Chondrocyte (in vitro differentiated cells): Measurements from ENCODE around the gene PDE4D. TPM values are rescaled to one million over a fixed set of nuclear protein-coding genes. Genes with fewer than 3 reads are reported as not detected.

ENCODE experiments used
- DNase-seq: peaks from one replicate; pipeline ENCODE4 v3.0.0; 2021; ENCODE audit warnings: mixed read lengths, low spot score
- H3K27ac Mint-ChIP-seq: one replicate; pipeline ENCODE4 v1.8.0; 2021; ENCODE audit warnings: mild to moderate bottlenecking, moderate library complexity, mixed read lengths; ENCODE audit not compliant: unreplicated experiment
- H3K27me3 Mint-ChIP-seq: 2 replicates; pipeline ENCODE4 v1.8.0; 2021; ENCODE audit warnings: low read depth, mixed read lengths
- H3K36me3 Mint-ChIP-seq: 2 replicates; pipeline ENCODE4 v1.8.0; 2021; ENCODE audit warnings: low read depth, mixed read lengths
- H3K4me1 Mint-ChIP-seq: 2 replicates; pipeline ENCODE4 v1.8.0; 2021; ENCODE audit warnings: low read depth, mild to moderate bottlenecking, mixed read lengths
- H3K4me3 Mint-ChIP-seq: one replicate; pipeline ENCODE4 v1.8.0; 2021; ENCODE audit warnings: mild to moderate bottlenecking, moderate library complexity, mixed read lengths; ENCODE audit not compliant: unreplicated experiment
- H3K9me3 Mint-ChIP-seq: 2 replicates; pipeline ENCODE4 v1.8.0; 2021; ENCODE audit warnings: low read depth, mixed read lengths
- total RNA-seq: library from RNA; stranded (reverse); gene quantifications from 3 replicates; pipeline ENCODE4 v1.2.1, GENCODE V29; 2021
- TF ChIP-seq, protein P1 (sequence below): fragments of 200-600 bp; sonication (generic); IDR thresholded peaks from 2 replicates; pipeline ENCODE4 v1.5.0; 2021; ENCODE audit warnings: antibody characterized with exemption, mild to moderate bottlenecking, moderate library complexity

PDE4D gene
- total RNA-seq, 1 donor from 2014 or later = 21.1 TPM

DNA sequence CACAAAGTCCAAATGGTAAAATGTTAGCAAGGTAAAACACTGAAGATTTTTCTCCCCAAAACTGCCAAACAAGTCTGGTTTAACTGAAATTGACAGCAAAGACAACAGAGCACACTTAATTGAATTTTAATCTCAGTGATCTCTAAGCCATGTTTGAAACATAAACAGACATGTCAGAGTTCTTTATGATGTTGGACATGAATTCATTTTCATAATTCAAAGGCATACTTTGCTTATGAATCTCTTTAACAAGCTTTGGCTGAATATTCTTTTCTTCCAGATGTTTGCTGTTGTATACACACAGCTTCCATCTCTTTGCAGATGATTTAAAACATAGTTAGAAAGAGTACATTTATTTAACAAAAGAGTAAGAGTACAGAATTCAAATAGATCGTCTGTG lies 801.6 kb downstream of the PDE4D start:
- Mint-ChIP-seq H3K9me3 (no peaks in the 10 kb centered on the region), H3K27me3 (no peaks in the 10 kb centered on the region), H3K36me3 (peaks cover 2% of the 10 kb centered on the region), H3K27ac (no peak overlapping the region), H3K4me1 (no peaks in the 10 kb centered on the region), H3K4me3 (no peak overlapping the region)
- DNase-seq = no peak
- TF ChIP-seq, protein P1, sequence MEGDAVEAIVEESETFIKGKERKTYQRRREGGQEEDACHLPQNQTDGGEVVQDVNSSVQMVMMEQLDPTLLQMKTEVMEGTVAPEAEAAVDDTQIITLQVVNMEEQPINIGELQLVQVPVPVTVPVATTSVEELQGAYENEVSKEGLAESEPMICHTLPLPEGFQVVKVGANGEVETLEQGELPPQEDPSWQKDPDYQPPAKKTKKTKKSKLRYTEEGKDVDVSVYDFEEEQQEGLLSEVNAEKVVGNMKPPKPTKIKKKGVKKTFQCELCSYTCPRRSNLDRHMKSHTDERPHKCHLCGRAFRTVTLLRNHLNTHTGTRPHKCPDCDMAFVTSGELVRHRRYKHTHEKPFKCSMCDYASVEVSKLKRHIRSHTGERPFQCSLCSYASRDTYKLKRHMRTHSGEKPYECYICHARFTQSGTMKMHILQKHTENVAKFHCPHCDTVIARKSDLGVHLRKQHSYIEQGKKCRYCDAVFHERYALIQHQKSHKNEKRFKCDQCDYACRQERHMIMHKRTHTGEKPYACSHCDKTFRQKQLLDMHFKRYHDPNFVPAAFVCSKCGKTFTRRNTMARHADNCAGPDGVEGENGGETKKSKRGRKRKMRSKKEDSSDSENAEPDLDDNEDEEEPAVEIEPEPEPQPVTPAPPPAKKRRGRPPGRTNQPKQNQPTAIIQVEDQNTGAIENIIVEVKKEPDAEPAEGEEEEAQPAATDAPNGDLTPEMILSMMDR = no peak

DNA sequence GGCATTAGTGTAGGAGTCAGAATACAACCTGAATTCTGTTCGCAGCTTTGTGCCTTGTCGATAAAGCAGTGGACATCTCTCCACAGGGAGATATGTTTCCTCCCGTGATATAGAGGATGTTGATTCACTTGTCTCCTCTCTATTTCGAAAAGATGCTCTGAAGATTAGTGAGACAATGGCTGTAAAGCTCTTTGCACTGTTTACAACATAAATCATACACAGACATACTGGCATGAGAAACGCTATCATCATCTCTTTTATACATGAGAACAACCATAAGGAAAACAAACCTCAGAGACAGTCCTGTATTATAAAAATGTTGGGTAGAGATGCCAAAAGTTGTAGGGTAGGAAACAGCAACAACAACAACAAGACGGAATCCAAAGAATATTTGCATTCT lies 803.2 kb downstream of the PDE4D start:
- H3K4me1 Mint-ChIP-seq = no peaks in the 10 kb centered on the region
- no peaks in the 10 kb centered on the region for H3K27me3 Mint-ChIP-seq
- H3K27ac Mint-ChIP-seq = no peak overlapping the region
- TF ChIP-seq, protein P1 = no peak
- H3K36me3 Mint-ChIP-seq = peaks cover 2% of the 10 kb centered on the region
- no peak overlapping the region for H3K4me3 Mint-ChIP-seq
- no peak for DNase-seq
- no peaks in the 10 kb centered on the region for H3K9me3 Mint-ChIP-seq

DNA sequence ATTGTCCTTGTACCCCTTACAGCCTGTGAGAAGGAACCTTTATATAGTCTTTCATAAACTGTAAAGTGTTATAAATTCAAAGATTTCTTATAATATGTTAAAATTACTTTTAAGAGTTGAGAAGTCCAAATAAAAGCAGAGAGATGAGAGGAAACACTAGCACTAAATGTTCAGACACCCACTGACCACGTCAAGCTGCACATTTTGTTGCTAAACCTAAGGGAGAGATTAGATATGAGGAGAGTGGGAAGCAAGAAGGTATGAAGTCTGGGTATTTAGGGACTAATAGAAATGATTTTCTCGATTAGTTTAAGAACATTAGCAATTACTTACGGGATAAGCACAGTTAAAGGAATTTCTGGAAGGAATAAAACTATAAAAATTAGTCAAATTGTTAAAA lies 803.8 kb downstream of the PDE4D start:
- Mint-ChIP-seq H3K27me3 (no peaks in the 10 kb centered on the region), H3K9me3 (no peaks in the 10 kb centered on the region), H3K4me3 (no peak overlapping the region), H3K36me3 (peaks cover 2% of the 10 kb centered on the region), H3K4me1 (no peaks in the 10 kb centered on the region), H3K27ac (no peak overlapping the region)
- TF ChIP-seq, protein P1 = no peak
- no peak for DNase-seq

DNA sequence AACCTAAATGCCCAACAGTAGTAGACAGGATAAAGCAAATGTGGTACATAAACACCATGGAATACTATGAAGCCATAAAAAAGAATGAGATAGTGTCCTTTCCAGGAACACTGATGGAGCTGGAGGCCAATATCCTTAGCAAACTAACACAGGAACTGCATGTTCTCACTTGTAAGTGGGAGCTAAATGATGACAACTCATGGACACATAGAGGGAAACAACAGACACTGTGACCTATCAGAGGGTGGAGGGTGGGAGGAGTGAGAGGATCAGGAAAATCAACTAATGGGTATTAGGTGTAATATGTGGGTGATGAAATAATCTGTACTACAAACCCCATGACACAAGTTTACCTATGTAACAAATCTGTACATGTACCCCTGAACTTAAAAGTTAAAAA lies 805.0 kb downstream of the PDE4D start:
- no peak for DNase-seq
- no peak overlapping the region for H3K4me3 Mint-ChIP-seq
- no peaks in the 10 kb centered on the region for H3K9me3 Mint-ChIP-seq
- no peak overlapping the region for H3K27ac Mint-ChIP-seq
- no peaks in the 10 kb centered on the region for H3K4me1 Mint-ChIP-seq
- TF ChIP-seq, protein P1 = no peak
- peaks cover 2% of the 10 kb centered on the region for H3K36me3 Mint-ChIP-seq
- no peaks in the 10 kb centered on the region for H3K27me3 Mint-ChIP-seq

DNA sequence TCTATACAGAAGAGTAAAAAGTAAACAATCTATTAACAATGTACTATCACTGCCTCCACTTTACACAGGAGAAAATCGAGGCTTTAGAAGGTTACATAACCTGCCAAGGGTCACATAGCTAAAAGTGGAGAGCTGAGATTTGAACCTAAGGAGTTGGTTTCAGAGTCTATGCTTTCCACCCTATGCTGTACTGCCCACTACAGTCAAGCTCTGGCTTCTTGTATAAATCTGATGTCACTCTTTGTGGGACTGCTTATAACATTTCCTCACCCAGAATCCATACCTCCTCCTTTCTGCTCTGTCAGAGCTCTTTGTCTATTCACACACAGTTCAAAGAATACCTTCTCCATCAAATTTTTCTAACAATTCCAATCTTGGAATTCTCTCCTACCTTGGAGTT lies 807.5 kb downstream of the PDE4D start:
- H3K4me3 Mint-ChIP-seq = no peak overlapping the region
- H3K4me1 Mint-ChIP-seq = no peaks in the 10 kb centered on the region
- TF ChIP-seq, protein P1 = no peak
- H3K27ac Mint-ChIP-seq = no peak overlapping the region
- DNase-seq = no peak
- H3K9me3 Mint-ChIP-seq = no peaks in the 10 kb centered on the region
- peaks cover 2% of the 10 kb centered on the region for H3K36me3 Mint-ChIP-seq
- H3K27me3 Mint-ChIP-seq = no peaks in the 10 kb centered on the region
